ENCODE data around the gene AREL1. TPM values are rescaled to one million over a fixed set of nuclear protein-coding genes. Genes with fewer than 3 reads are reported as not detected.

The AREL1 gene
- total and polyA plus RNA-seq, 4 donors = 35.6 to 54.7 (median 46.2) TPM

DNA sequence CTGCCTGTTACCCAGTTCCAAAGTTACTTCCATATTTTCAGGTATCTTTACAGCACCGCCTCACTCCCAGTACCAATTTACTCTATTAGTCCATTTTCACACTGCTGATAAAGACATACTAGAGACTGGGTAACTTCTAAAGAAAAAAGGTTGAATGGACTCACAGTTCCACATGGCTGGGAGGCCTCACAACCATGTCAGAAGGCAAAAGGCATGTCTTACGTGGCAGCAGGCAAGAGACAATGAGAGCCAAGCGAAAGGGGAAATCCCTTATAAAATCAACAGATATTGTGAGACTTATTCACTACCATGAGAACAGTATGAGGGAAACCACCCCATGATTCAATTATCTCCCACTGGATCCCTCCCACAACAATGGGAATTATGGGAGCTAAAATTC lies 9.8 kb downstream of the AREL1 start:
- DNase-seq (ENCODE audit: low read depth in 4 of 6, low spot score in 6 of 6) = no peak
- Histone ChIP-seq H3K36me3 (ENCODE audit: control insufficient read depth, insufficient read depth, low read length) (peaks cover 2% of the 10 kb centered on the region), H3K4me3 (ENCODE audit: low read depth, low read length) (no peak overlapping the region), H3K27ac (ENCODE audit: low read depth, low read length) (no peak overlapping the region), H3K4me1 (ENCODE audit: control insufficient read depth, insufficient read depth, low read length) (peaks cover 4% of the 10 kb centered on the region), H3K27me3 (ENCODE audit: control insufficient read depth, insufficient read depth, low read length) (no peaks in the 10 kb centered on the region), H3K9me3 (ENCODE audit: control insufficient read depth, insufficient read depth, low read length) (peaks cover 6% of the 10 kb centered on the region)
- WGBS (ENCODE audit: insufficient coverage) = 83% methylated on average over 1 of the region's 3 CpGs

- H3K27ac ChIP-seq (ENCODE audit: low read depth, low read length) = no peak overlapping the region
- H3K9me3 ChIP-seq (ENCODE audit: control insufficient read depth, insufficient read depth, low read length) = peaks cover 6% of the 10 kb centered on the region
- H3K4me3 ChIP-seq (ENCODE audit: low read depth, low read length) = no peak overlapping the region
- peaks cover 2% of the 10 kb centered on the region for H3K36me3 ChIP-seq (ENCODE audit: control insufficient read depth, insufficient read depth, low read length)
- DNase-seq (ENCODE audit: low read depth in 4 of 6, low spot score in 6 of 6) = no peak
- 100% methylated on average over 2 of the region's 2 CpGs for WGBS (ENCODE audit: insufficient coverage)
- peaks cover 4% of the 10 kb centered on the region for H3K4me1 ChIP-seq (ENCODE audit: control insufficient read depth, insufficient read depth, low read length)
- no peaks in the 10 kb centered on the region for H3K27me3 ChIP-seq (ENCODE audit: control insufficient read depth, insufficient read depth, low read length)
Measured at GRCh38 chr14:74702293-74702692, 10.6 kb downstream of the AREL1 start.

DNA sequence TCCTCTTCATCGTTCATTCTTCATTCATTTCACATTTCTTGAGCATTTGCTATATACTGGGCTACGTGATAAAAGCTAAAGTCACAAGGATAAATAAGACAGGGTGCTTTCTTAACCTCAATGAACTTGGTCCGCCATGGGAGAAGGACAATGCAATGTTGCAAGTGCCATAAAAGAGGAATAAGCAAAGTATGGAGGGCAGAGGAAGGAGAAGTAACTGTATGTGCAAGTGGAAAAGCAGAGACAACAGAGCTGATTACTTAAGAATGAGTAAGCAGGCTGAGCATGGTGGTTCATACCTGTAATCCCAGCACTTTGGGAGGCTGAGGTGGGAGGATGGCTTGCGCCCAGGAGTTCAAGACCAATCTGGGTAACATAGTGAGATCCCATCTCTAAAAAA lies 14.4 kb downstream of the AREL1 start:
- DNase-seq (ENCODE audit: low read depth in 4 of 6, low spot score in 6 of 6) = no peak
- H3K9me3 ChIP-seq (ENCODE audit: control insufficient read depth, insufficient read depth, low read length) = peaks cover 6% of the 10 kb centered on the region
- no peaks in the 10 kb centered on the region for H3K27me3 ChIP-seq (ENCODE audit: control insufficient read depth, insufficient read depth, low read length)
- H3K36me3 ChIP-seq (ENCODE audit: control insufficient read depth, insufficient read depth, low read length) = peaks cover 2% of the 10 kb centered on the region
- no peak overlapping the region for H3K27ac ChIP-seq (ENCODE audit: low read depth, low read length)
- WGBS (ENCODE audit: insufficient coverage) = 94% methylated on average over 2 of the region's 4 CpGs
- H3K4me1 ChIP-seq (ENCODE audit: control insufficient read depth, insufficient read depth, low read length) = no peaks in the 10 kb centered on the region
- no peak overlapping the region for H3K4me3 ChIP-seq (ENCODE audit: low read depth, low read length)

- DNase-seq (ENCODE audit: low read depth in 4 of 6, low spot score in 6 of 6) = no peak
- Histone ChIP-seq H3K36me3 (ENCODE audit: control insufficient read depth, insufficient read depth, low read length) (peaks cover 2% of the 10 kb centered on the region), H3K4me3 (ENCODE audit: low read depth, low read length) (no peak overlapping the region), H3K27ac (ENCODE audit: low read depth, low read length) (no peak overlapping the region), H3K9me3 (ENCODE audit: control insufficient read depth, insufficient read depth, low read length) (peaks cover 5% of the 10 kb centered on the region), H3K4me1 (ENCODE audit: control insufficient read depth, insufficient read depth, low read length) (no peaks in the 10 kb centered on the region), H3K27me3 (ENCODE audit: control insufficient read depth, insufficient read depth, low read length) (no peaks in the 10 kb centered on the region)
- WGBS (ENCODE audit: insufficient coverage) = no CpG with 5 or more reads among the region's 2 CpGs
Measured at GRCh38 chr14:74697976-74698375, 14.9 kb downstream of the AREL1 start.

- WGBS (ENCODE audit: insufficient coverage) = 57% methylated on average over 1 of the region's 2 CpGs
Measured at GRCh38 chr14:74697543-74697942, 15.3 kb downstream of the AREL1 start.

GRCh38 chr14:74697011-74697410 lies 15.9 kb downstream of the AREL1 start:
- no peaks in the 10 kb centered on the region for H3K9me3 ChIP-seq (ENCODE audit: control insufficient read depth, insufficient read depth, low read length)
- peaks cover 2% of the 10 kb centered on the region for H3K36me3 ChIP-seq (ENCODE audit: control insufficient read depth, insufficient read depth, low read length)
- no peak overlapping the region for H3K4me3 ChIP-seq (ENCODE audit: low read depth, low read length)
- no peaks in the 10 kb centered on the region for H3K27me3 ChIP-seq (ENCODE audit: control insufficient read depth, insufficient read depth, low read length)
- DNase-seq (ENCODE audit: low read depth in 4 of 6, low spot score in 6 of 6) = no peak
- WGBS (ENCODE audit: insufficient coverage) = no CpG with 5 or more reads among the region's 1 CpG
- no peak overlapping the region for H3K27ac ChIP-seq (ENCODE audit: low read depth, low read length)
- no peaks in the 10 kb centered on the region for H3K4me1 ChIP-seq (ENCODE audit: control insufficient read depth, insufficient read depth, low read length)

More at GRCh38 chr14:74697543-74697942, 15.3 kb downstream of the AREL1 start:
- Histone ChIP-seq H3K27ac (ENCODE audit: low read depth, low read length) (no peak overlapping the region), H3K4me1 (ENCODE audit: control insufficient read depth, insufficient read depth, low read length) (no peaks in the 10 kb centered on the region), H3K4me3 (ENCODE audit: low read depth, low read length) (no peak overlapping the region), H3K9me3 (ENCODE audit: control insufficient read depth, insufficient read depth, low read length) (peaks cover 4% of the 10 kb centered on the region), H3K27me3 (ENCODE audit: control insufficient read depth, insufficient read depth, low read length) (no peaks in the 10 kb centered on the region), H3K36me3 (ENCODE audit: control insufficient read depth, insufficient read depth, low read length) (peaks cover 2% of the 10 kb centered on the region)
- DNase-seq (ENCODE audit: low read depth in 4 of 6, low spot score in 6 of 6) = no peak

DNA sequence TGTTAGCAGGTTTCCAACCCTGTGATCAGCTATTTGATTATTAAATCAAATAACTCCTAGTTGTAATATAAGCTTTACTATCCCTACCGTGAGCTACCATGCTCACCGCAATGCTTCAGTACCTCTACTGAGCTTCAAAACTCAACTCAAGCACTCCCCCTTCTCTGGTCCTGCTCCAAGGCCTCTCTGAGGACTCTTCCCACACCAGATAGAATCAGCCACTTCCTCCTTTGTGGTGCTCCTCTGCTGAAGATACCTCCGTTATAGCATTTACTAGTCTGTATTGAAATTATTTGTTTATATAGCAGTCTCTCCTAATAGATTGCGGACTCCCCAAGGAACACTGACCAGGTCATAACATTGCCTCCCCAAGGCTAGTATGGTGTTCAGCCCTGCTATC lies 17.5 kb downstream of the AREL1 start:
- Histone ChIP-seq H3K27ac (ENCODE audit: low read depth, low read length) (no peak overlapping the region), H3K4me3 (ENCODE audit: low read depth, low read length) (no peak overlapping the region), H3K9me3 (ENCODE audit: control insufficient read depth, insufficient read depth, low read length) (no peaks in the 10 kb centered on the region), H3K4me1 (ENCODE audit: control insufficient read depth, insufficient read depth, low read length) (no peaks in the 10 kb centered on the region), H3K36me3 (ENCODE audit: control insufficient read depth, insufficient read depth, low read length) (peaks cover 7% of the 10 kb centered on the region), H3K27me3 (ENCODE audit: control insufficient read depth, insufficient read depth, low read length) (no peaks in the 10 kb centered on the region)
- WGBS (ENCODE audit: insufficient coverage) = no CpG with 5 or more reads among the region's 4 CpGs
- DNase-seq (ENCODE audit: low read depth in 4 of 6, low spot score in 6 of 6) = no peak

DNA sequence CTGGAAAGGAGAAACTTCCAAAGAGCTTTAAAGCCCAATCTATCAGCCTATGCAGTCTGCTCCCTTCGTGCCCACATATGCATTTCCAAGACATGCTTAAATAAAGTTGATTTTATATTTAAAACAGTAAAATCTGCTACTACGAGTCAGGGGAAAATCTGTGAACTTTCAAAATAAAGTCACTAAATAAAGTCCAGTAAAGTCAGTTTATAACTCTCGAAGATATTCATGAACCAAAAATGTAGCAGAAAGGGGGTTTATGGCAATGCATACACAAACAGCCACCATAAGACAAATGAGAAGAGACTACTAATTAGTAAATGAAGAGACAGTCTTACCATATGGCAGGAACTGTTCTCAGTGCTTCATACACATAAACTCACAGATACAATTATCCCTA lies 19.7 kb downstream of the AREL1 start:
- Histone ChIP-seq H3K4me3 (ENCODE audit: low read depth, low read length) (no peak overlapping the region), H3K4me1 (ENCODE audit: control insufficient read depth, insufficient read depth, low read length) (no peaks in the 10 kb centered on the region), H3K9me3 (ENCODE audit: control insufficient read depth, insufficient read depth, low read length) (no peaks in the 10 kb centered on the region), H3K27me3 (ENCODE audit: control insufficient read depth, insufficient read depth, low read length) (no peaks in the 10 kb centered on the region), H3K36me3 (ENCODE audit: control insufficient read depth, insufficient read depth, low read length) (peaks cover 14% of the 10 kb centered on the region), H3K27ac (ENCODE audit: low read depth, low read length) (no peak overlapping the region)
- DNase-seq (ENCODE audit: low read depth in 4 of 6, low spot score in 6 of 6) = peak in 1 of 6 donors; percentile 19
- WGBS (ENCODE audit: insufficient coverage) = no CpG with 5 or more reads among the region's 3 CpGs

- no peak overlapping the region for H3K27ac ChIP-seq (ENCODE audit: low read depth, low read length)
- H3K4me1 ChIP-seq (ENCODE audit: control insufficient read depth, insufficient read depth, low read length) = no peaks in the 10 kb centered on the region
- no CpG with 5 or more reads among the region's 2 CpGs for WGBS (ENCODE audit: insufficient coverage)
- H3K9me3 ChIP-seq (ENCODE audit: control insufficient read depth, insufficient read depth, low read length) = no peaks in the 10 kb centered on the region
- peaks cover 16% of the 10 kb centered on the region for H3K36me3 ChIP-seq (ENCODE audit: control insufficient read depth, insufficient read depth, low read length)
- H3K27me3 ChIP-seq (ENCODE audit: control insufficient read depth, insufficient read depth, low read length) = no peaks in the 10 kb centered on the region
- no peak overlapping the region for H3K4me3 ChIP-seq (ENCODE audit: low read depth, low read length)
- DNase-seq (ENCODE audit: low read depth in 4 of 6, low spot score in 6 of 6) = no peak
Measured at GRCh38 chr14:74691456-74691855, 21.4 kb downstream of the AREL1 start.

DNA sequence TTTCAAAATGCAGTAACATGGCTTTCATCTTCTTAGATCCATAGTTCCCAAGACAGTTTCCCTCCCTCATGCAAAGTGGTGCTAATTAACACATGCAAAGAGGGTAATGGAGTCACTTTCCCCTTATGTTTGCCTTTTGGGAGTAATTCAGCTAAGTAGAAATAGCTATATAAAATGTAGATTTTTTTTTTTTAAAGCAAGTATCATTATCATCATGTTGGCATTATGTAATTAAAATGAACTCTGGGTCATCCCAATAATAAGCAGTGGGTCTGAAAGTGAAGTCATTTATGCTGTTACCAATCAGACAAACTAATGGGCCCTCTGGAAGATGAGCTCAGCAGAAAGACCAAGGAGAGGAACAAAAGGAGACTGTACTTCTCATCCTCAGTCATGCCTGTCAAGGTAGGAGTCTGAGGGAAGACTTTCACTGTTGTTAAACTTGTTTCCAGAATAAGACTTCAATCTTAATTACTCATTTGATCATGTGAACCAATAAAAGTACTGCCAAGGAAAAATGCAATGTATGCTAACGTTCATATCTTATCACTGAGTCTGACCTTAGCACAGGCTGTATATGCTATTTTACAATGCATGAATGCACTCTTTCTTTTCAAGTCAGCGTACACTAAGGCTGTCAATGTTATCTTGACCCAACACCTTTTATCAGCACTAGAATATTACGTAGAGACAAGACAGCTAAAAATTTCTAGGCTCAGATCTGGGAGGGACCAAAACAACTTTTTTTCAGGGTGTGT lies 26.8 kb downstream of the AREL1 start:
- Histone ChIP-seq H3K9me3 (ENCODE audit: control insufficient read depth, insufficient read depth, low read length) (no peaks in the 10 kb centered on the region), H3K27me3 (ENCODE audit: control insufficient read depth, insufficient read depth, low read length) (no peaks in the 10 kb centered on the region), H3K36me3 (ENCODE audit: control insufficient read depth, insufficient read depth, low read length) (peaks cover 24% of the 10 kb centered on the region), H3K4me3 (ENCODE audit: low read depth, low read length) (no peak overlapping the region), H3K27ac (ENCODE audit: low read depth, low read length) (no peak overlapping the region), H3K4me1 (ENCODE audit: control insufficient read depth, insufficient read depth, low read length) (peaks cover 3% of the 10 kb centered on the region)
- peak in 2 of 6 donors; percentile 7 to 83 for DNase-seq (ENCODE audit: low read depth in 4 of 6, low spot score in 6 of 6)
- WGBS (ENCODE audit: insufficient coverage) = 67% methylated on average over 1 of the region's 3 CpGs

Measured in spinal cord (tissue), 10 donors.